ENCODE results near the gene KIF1B.
"Not testable (repeated sequence)": the region's sequence is repeated elsewhere in the genome, so short reads cannot be mapped to it uniquely, and the experiment has no call there.

DNA sequence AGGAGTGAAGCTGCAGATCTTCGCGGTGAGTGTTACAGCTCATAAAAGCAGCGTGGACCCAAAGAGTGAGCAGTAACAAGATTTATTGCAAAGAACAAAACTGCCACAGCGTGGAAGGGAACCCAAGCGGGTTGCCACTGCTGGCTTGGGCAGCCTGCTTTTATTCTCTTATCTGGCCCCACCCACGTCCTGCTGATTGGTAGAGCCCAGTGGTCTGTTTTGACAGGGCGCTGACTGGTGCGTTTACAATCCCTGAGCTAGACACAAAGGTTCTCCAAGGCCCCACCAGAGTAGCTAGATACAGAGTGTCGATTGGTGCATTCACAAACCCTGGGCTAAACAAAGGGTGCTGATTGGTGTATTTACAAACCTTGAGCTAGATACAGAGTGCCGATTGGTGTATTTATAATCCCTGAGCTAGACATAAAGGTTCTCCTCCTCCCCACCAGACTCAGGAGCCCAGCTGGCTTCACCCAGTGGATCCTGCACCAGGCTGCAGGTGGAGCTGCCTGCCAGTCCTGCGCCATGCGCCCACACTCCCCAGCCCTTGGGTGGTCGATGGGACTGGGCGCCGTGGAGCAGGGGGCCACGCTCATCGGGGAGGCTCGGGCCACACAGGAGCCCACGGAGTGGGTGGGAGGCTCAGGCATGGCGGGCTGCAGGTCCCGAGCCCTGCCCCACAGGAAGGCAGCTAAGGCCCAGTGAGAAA lies 215.6 kb downstream of the KIF1B start:
- TF ChIP-seq, protein P1, sequence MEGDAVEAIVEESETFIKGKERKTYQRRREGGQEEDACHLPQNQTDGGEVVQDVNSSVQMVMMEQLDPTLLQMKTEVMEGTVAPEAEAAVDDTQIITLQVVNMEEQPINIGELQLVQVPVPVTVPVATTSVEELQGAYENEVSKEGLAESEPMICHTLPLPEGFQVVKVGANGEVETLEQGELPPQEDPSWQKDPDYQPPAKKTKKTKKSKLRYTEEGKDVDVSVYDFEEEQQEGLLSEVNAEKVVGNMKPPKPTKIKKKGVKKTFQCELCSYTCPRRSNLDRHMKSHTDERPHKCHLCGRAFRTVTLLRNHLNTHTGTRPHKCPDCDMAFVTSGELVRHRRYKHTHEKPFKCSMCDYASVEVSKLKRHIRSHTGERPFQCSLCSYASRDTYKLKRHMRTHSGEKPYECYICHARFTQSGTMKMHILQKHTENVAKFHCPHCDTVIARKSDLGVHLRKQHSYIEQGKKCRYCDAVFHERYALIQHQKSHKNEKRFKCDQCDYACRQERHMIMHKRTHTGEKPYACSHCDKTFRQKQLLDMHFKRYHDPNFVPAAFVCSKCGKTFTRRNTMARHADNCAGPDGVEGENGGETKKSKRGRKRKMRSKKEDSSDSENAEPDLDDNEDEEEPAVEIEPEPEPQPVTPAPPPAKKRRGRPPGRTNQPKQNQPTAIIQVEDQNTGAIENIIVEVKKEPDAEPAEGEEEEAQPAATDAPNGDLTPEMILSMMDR (conservative IDR thresholded peaks at IDR 0.05) = not testable (repeated sequence)
- not testable (repeated sequence) for TF ChIP-seq EZH2 (IDR thresholded peaks at IDR 0.05; ENCODE audit: low read depth)
